ENCODE results near the gene PGBD1. TPM values are rescaled to one million over a fixed set of nuclear protein-coding genes. Genes with fewer than 3 reads are reported as not detected.

PGBD1 gene
- total and polyA plus RNA-seq, 2 of the 13 experiments (the other 11 are each of a cell fraction or from before 2014, with no cell fraction given), result 3.6 to 6.9 TPM

- TF ChIP-seq ZBTB4 (CRISPR knock-in tag; IDR thresholded peaks at IDR 0.05; ENCODE audit: borderline replicate concordance), result peak; percentile 86; the same call in 1 of the 2 replicates
- TF ChIP-seq NCOR1 (IDR thresholded peaks at IDR 0.05; ENCODE audit: borderline replicate concordance, low read length), result 0 out of 2 replicates have a peak, but pooled peaks have one; percentile 48
- TF ChIP-seq ZNF510 (CRISPR knock-in tag; IDR thresholded peaks at IDR 0.05; ENCODE audit: low read depth), result peak; percentile 42; the same call in 1 of the 2 replicates
- TF ChIP-seq IRX3 (CRISPR knock-in tag; IDR thresholded peaks at IDR 0.05; ENCODE audit: borderline replicate concordance, low read depth), result peak; percentile 89
- TF ChIP-seq HNRNPK (IDR thresholded peaks at IDR 0.05; ENCODE audit: low read depth, low read length, poor library complexity, severe bottlenecking), result no peak
- no peak for TF ChIP-seq ZNF7 (CRISPR knock-in tag; IDR thresholded peaks at IDR 0.05)
- no peak for TF ChIP-seq HNRNPL (IDR thresholded peaks at IDR 0.05; ENCODE audit: low read depth, low read length)
- TF ChIP-seq ZNF503 (CRISPR knock-in tag; IDR thresholded peaks at IDR 0.05), result peak; percentile 81; the same call in 1 of the 2 replicates
- no peak for TF ChIP-seq SMYD3 (CRISPR knock-in tag; IDR thresholded peaks at IDR 0.05)
- peak; percentile 89; the same call in 1 of the 2 replicates for TF ChIP-seq ZNF670 (CRISPR knock-in tag; IDR thresholded peaks at IDR 0.05; ENCODE audit: borderline replicate concordance)
- TF ChIP-seq ZBTB20 (CRISPR knock-in tag; IDR thresholded peaks at IDR 0.05; ENCODE audit: borderline replicate concordance, low read depth), result peak; percentile 88; the same call in 1 of the 2 replicates
- TF ChIP-seq SNAPC2 (CRISPR knock-in tag; IDR thresholded peaks at IDR 0.05), result 0 out of 2 replicates have a peak, but pooled peaks have one; percentile 75
- TF ChIP-seq CAMTA2 (CRISPR knock-in tag; IDR thresholded peaks at IDR 0.05; ENCODE audit: borderline replicate concordance), result no peak; the same call in 1 of the 2 replicates
- peak; percentile 82; the same call in 1 of the 2 replicates for TF ChIP-seq KLF13 (CRISPR knock-in tag; IDR thresholded peaks at IDR 0.05)
- peak; percentile 96 for TF ChIP-seq AKNA (CRISPR knock-in tag; IDR thresholded peaks at IDR 0.05; ENCODE audit: borderline replicate concordance)
- peak; percentile 70 for TF ChIP-seq ZNF263 (CRISPR knock-in tag; IDR thresholded peaks at IDR 0.05)
Observed at GRCh38 chr6:28266962-28267694, 14.2 kb upstream of the PGBD1 start, which contains the start of gene ZSCAN26 (continued).

All from HepG2 (cell line).